Liver (tissue), 9 donors: ENCODE results near the gene TMEM63A. TPM values are rescaled to one million over a fixed set of nuclear protein-coding genes. Genes with fewer than 3 reads are reported as not detected.

ENCODE experiments used
- DNase-seq: peaks from one replicate; pipeline ENCODE4 v3.0.0-alpha.2; 2017; ENCODE audit warnings: low spot score
- H3K27ac ChIP-seq, 2 donors: one replicate each; pipeline ENCODE4 v1.7.0; 2013; ENCODE audit warnings: inconsistent platforms in 2 of 2, low read length in 2 of 2, control low read depth in 1 of 2, low read depth in 1 of 2, mild to moderate bottlenecking in 1 of 2
- H3K27me3 ChIP-seq, 4 donors: one replicate each; pipeline versions ENCODE4 v1.6.1 to v1.7.0; 2013; ENCODE audit warnings: low read length in 3 of 4, inconsistent platforms in 1 of 4, mild to moderate bottlenecking in 1 of 4, moderate library complexity in 1 of 4; ENCODE audit not compliant: control insufficient read depth in 4 of 4, insufficient read depth in 4 of 4
- H3K36me3 ChIP-seq, 4 donors: one replicate each; pipeline versions ENCODE4 v1.6.1 to v1.7.0; 2013; ENCODE audit warnings: low read length in 3 of 4, mild to moderate bottlenecking in 3 of 4, low read depth in 1 of 4, moderate library complexity in 1 of 4; ENCODE audit not compliant: control insufficient read depth in 4 of 4, insufficient read depth in 3 of 4
- H3K4me1 ChIP-seq, 4 donors: one replicate each; pipeline versions ENCODE4 v1.6.1 to v1.7.0; 2013; ENCODE audit warnings: low read length in 3 of 4, mild to moderate bottlenecking in 3 of 4, moderate library complexity in 1 of 4; ENCODE audit not compliant: control insufficient read depth in 4 of 4, insufficient read depth in 4 of 4
- H3K4me3 ChIP-seq, 3 donors: one replicate each; pipeline versions ENCODE4 v1.6.1 to v1.7.0; 2013; ENCODE audit warnings: low read length in 3 of 3, control low read depth in 1 of 3, low read depth in 1 of 3, mild to moderate bottlenecking in 1 of 3
- H3K9ac ChIP-seq, 2 donors: one replicate each; pipeline ENCODE4 v1.7.0; 2013; ENCODE audit warnings: low read length in 2 of 2, mild to moderate bottlenecking in 2 of 2, moderate library complexity in 2 of 2, control low read depth in 1 of 2, low read depth in 1 of 2
- H3K9me3 ChIP-seq, 4 donors: one replicate each; pipeline versions ENCODE4 v1.6.1 to v1.7.0; 2013; ENCODE audit warnings: low read length in 3 of 4; ENCODE audit not compliant: control insufficient read depth in 4 of 4
- ATF3 ChIP-seq: IDR thresholded peaks from 2 replicates; pipeline ENCODE4 v1.6.1; 2016; ENCODE audit warnings: antibody characterized with exemption
- CTCF ChIP-seq: fragments of 150-350 bp; IDR thresholded peaks from 2 replicates; pipeline ENCODE4 v1.5.1; 2017; ENCODE audit warnings: improper control_type of control experiment, low read depth, low read length; ENCODE audit not compliant: missing input control
- EGR1 ChIP-seq, 2 donors: IDR thresholded peaks; 2 replicates each; pipeline ENCODE4 v1.6.1; 2016 to 2018; ENCODE audit warnings: antibody characterized with exemption in 2 of 2, low read depth in 2 of 2
- FOXA1 ChIP-seq: IDR thresholded peaks from 2 replicates; pipeline ENCODE4 v1.6.1; 2016; ENCODE audit warnings: antibody characterized with exemption
- FOXA2 ChIP-seq: IDR thresholded peaks from 2 replicates; pipeline ENCODE4 v1.6.1; 2016; ENCODE audit warnings: antibody characterized with exemption
- GABPA ChIP-seq, 2 donors: IDR thresholded peaks in 1 of 2; conservative IDR thresholded peaks in 1 of 2; 2 replicates each; pipeline ENCODE4 v1.6.1; 2016; ENCODE audit warnings: antibody characterized with exemption in 2 of 2, mild to moderate bottlenecking in 1 of 2, moderate library complexity in 1 of 2
- HNF4A ChIP-seq, 2 donors: conservative IDR thresholded peaks; 2 replicates each; pipeline ENCODE4 v1.6.1; 2016; ENCODE audit warnings: antibody characterized with exemption in 2 of 2, mild to moderate bottlenecking in 2 of 2
- HNF4G ChIP-seq: IDR thresholded peaks from 2 replicates; pipeline ENCODE4 v1.6.1; 2016; ENCODE audit warnings: antibody characterized with exemption
- JUND ChIP-seq, 2 donors: IDR thresholded peaks; 2 replicates each; pipeline ENCODE4 v1.6.1; 2016; ENCODE audit warnings: antibody characterized with exemption in 2 of 2
- MAX ChIP-seq: IDR thresholded peaks from 2 replicates; pipeline ENCODE4 v1.6.1; 2016; ENCODE audit warnings: antibody characterized with exemption
- NR2F2 ChIP-seq: IDR thresholded peaks from 2 replicates; pipeline ENCODE4 v1.6.1; 2016; ENCODE audit warnings: antibody characterized with exemption
- RAD21 ChIP-seq, 2 donors: IDR thresholded peaks; 2 replicates each; pipeline ENCODE4 v1.6.1; 2016; ENCODE audit warnings: antibody characterized with exemption in 2 of 2, mild to moderate bottlenecking in 2 of 2
- REST ChIP-seq: IDR thresholded peaks from 2 replicates; pipeline ENCODE4 v1.6.1; 2016; ENCODE audit warnings: antibody characterized with exemption, mild to moderate bottlenecking
- RXRA ChIP-seq, 2 donors: IDR thresholded peaks; 2 replicates each; pipeline ENCODE4 v1.6.1; 2017 to 2018; ENCODE audit warnings: antibody characterized with exemption in 2 of 2, mild to moderate bottlenecking in 1 of 2
- SP1 ChIP-seq: IDR thresholded peaks from 2 replicates; pipeline ENCODE4 v1.6.1; 2018; ENCODE audit warnings: antibody characterized with exemption, mild to moderate bottlenecking
- TAF1 ChIP-seq: conservative IDR thresholded peaks from 2 replicates; pipeline ENCODE4 v1.6.1; 2016; ENCODE audit warnings: antibody characterized with exemption, mild to moderate bottlenecking
- YY1 ChIP-seq: IDR thresholded peaks from 2 replicates; pipeline ENCODE4 v1.6.1; 2016; ENCODE audit warnings: antibody characterized with exemption, mild to moderate bottlenecking
- ZBTB33 ChIP-seq: IDR thresholded peaks from 2 replicates; pipeline ENCODE4 v1.6.1; 2016; ENCODE audit warnings: antibody characterized with exemption
- WGBS: extraction: QIAGEN DNeasy Blood & Tissue Kit; methylation state at CpG from one replicate; pipeline ENCODE4 v1.1.7; 2013; 5-methylcytosine and 5-hydroxymethylcytosine counted together
- polyA plus RNA-seq, 2 donors: library from polyadenylated mRNA; stranded (reverse) in 1 of 2; unstranded in 1 of 2; fragments of 200-250 nt in 1 of 2; fragments of >200 nt in 1 of 2; fragmentation: Nextera tagmentation in 1 of 2; extraction: Ambion mirVana in 1 of 2; gene quantifications; one replicate each; pipeline versions ENCODE4 v1.2.1 to v1.2.3, GENCODE V29; 2013 to 2015
- total RNA-seq, 2 donors: library from RNA; depleted of rRNA; stranded (reverse); fragments of >200 nt; gene quantifications; one replicate each; pipeline ENCODE4 v1.2.3, GENCODE V29; 2014
- donor health status: healthy.
- donor health status: healthy.
- donor health status: healthy.
- donor health status: healthy.
- donor health status: healthy.

The TMEM63A gene
- total and polyA plus RNA-seq, 4 donors = 9.6 to 54.0 (median 11.6) TPM

GRCh38 chr1:225822655-225823403, 59.4 kb downstream of the TMEM63A start:
- DNase-seq = no peak
- TF ChIP-seq SP1 (no peak), HNF4G (no peak), FOXA1 (no peak), MAX (no peak), NR2F2 (no peak), TAF1 (no peak), FOXA2 (no peak), RXRA (IDR thresholded peaks at IDR 0.05) (no peak), HNF4A (conservative IDR thresholded peaks at IDR 0.05) (no peak), REST (no peak), ATF3 (no peak), EGR1 (IDR thresholded peaks at IDR 0.05; ENCODE audit: low read depth in 2 of 2) (no peak), GABPA (IDR thresholded peaks at IDR 0.05 in 1 of 2, conservative IDR thresholded peaks at IDR 0.05 in 1 of 2) (no peak), ZBTB33 (no peak), JUND (IDR thresholded peaks at IDR 0.05) (no peak), CTCF (no peak), RAD21 (IDR thresholded peaks at IDR 0.05) (no peak), YY1 (no peak)
- 78% methylated on average over 12 of the region's 12 CpGs for WGBS
- Histone ChIP-seq H3K36me3 (peaks cover 0 to 4% (median 0%) of the 10 kb centered on the region in 4 donors), H3K4me1 (peaks cover 27 to 83% (median 76%) of the 10 kb centered on the region in 4 donors), H3K9ac (peak overlapping the region in 1 of 2 donors; percentile 11), H3K27me3 (no peaks in the 10 kb centered on the region), H3K4me3 (no peak overlapping the region), H3K9me3 (no peaks in the 10 kb centered on the region), H3K27ac (peak overlapping the region; percentile 2 to 88)
